IMR-90 (cell line): ENCODE measurements around the gene TNFRSF21. TPM values are rescaled to one million over a fixed set of nuclear protein-coding genes. Genes with fewer than 3 reads are reported as not detected.

Source experiments
- ATAC-seq: fragments of 200-7000 bp; cut with Tn5 transposase; 2 replicates; pipeline ENCODE4 v1.9.1; 2020; ENCODE audit warnings: low read depth, mild to moderate bottlenecking, moderate library complexity
- BruUV-seq: library from RNA; stranded (reverse); fragments of 400-500 nt; replicated peaks from 2 replicates; lab custom pipeline; 2021; lab: Mats Ljungman, UMichigan
- CTCF ChIA-PET: fragments of 300-600 bp; formaldehyde crosslinking; extraction: SDS; loops from one replicate; lab custom pipeline; 2021; ENCODE audit warnings: antibody characterized with exemption; lab: Yijun Ruan, JAX
- POLR2A ChIA-PET: fragments of 300-600 bp; sonication (Branson Sonifier 250); formaldehyde crosslinking; loops from one replicate; lab custom pipeline; 2022; ENCODE audit warnings: antibody characterized with exemption; ENCODE audit not compliant: unreplicated experiment; lab: Charles Lee
- DNase-seq: peaks from one replicate; pipeline ENCODE4 v3.0.0; 2013
- H2AFZ ChIP-seq: replicated peaks from 2 replicates; pipeline ENCODE3; 2013; ENCODE audit warnings: low read length, mild to moderate bottlenecking; ENCODE audit not compliant: poor library complexity
- H2AK5ac ChIP-seq: 2 replicates; pipeline ENCODE4 v1.6.1; 2013; ENCODE audit warnings: low read depth, low read length, inconsistent platforms
- H2AK9ac ChIP-seq: replicated peaks from 2 replicates; pipeline ENCODE3; 2013; ENCODE audit warnings: mild to moderate bottlenecking, low read depth, low read length, moderate library complexity; ENCODE audit not compliant: poor library complexity
- H2BK120ac ChIP-seq: 2 replicates; pipeline ENCODE4 v1.6.1; 2013; ENCODE audit warnings: low read depth, low read length, inconsistent platforms
- H2BK15ac ChIP-seq: 3 replicates; pipeline ENCODE4 v1.6.1; 2013; ENCODE audit warnings: low read depth, low read length, inconsistent platforms
- H2BK20ac ChIP-seq: 2 replicates; pipeline ENCODE4 v1.6.1; 2013; ENCODE audit warnings: low read depth, mild to moderate bottlenecking, inconsistent platforms, low read length, moderate library complexity
- H2BK5ac ChIP-seq: 2 replicates; pipeline ENCODE4 v1.6.1; 2013; ENCODE audit warnings: mild to moderate bottlenecking, low read depth, low read length, inconsistent platforms; ENCODE audit not compliant: poor library complexity, severe bottlenecking
- H3K14ac ChIP-seq: replicated peaks from 2 replicates; pipeline ENCODE4 v1.6.1; 2013; ENCODE audit warnings: low read depth, low read length, inconsistent platforms
- H3K18ac ChIP-seq: 2 replicates; pipeline ENCODE4 v1.6.1; 2013; ENCODE audit warnings: low read depth, low read length, control low read depth
- H3K23ac ChIP-seq: 2 replicates; pipeline ENCODE4 v1.6.1; 2013; ENCODE audit warnings: low read depth, low read length, inconsistent platforms
- H3K27ac ChIP-seq: 2 replicates; pipeline ENCODE4 v1.5.1; 2013; ENCODE audit warnings: mild to moderate bottlenecking, control low read depth, low read length; ENCODE audit not compliant: insufficient read depth
- H3K27me3 ChIP-seq: 2 replicates; pipeline ENCODE4 v1.6.1; 2013; ENCODE audit warnings: low read length; ENCODE audit not compliant: control insufficient read depth, insufficient read depth
- H3K36me3 ChIP-seq: 2 replicates; pipeline ENCODE4 v1.6.1; 2013; ENCODE audit warnings: low read length, mixed read lengths; ENCODE audit not compliant: control insufficient read depth, insufficient read depth
- H3K4ac ChIP-seq: 2 replicates; pipeline ENCODE4 v1.6.1; 2013; ENCODE audit warnings: low read depth, low read length, inconsistent platforms
- H3K4me1 ChIP-seq: 2 replicates; pipeline ENCODE4 v1.6.1; 2013; ENCODE audit warnings: low read length, mixed read lengths; ENCODE audit not compliant: control insufficient read depth, insufficient read depth
- H3K4me2 ChIP-seq: 2 replicates; pipeline ENCODE4 v1.6.1; 2013; ENCODE audit warnings: low read depth, mild to moderate bottlenecking, control low read depth, low read length, moderate library complexity
- H3K4me3 ChIP-seq: 2 replicates; pipeline ENCODE4 v1.5.1; 2013; ENCODE audit warnings: low read depth, mild to moderate bottlenecking, control low read depth, low read length, moderate library complexity; ENCODE audit not compliant: insufficient read depth
- H3K56ac ChIP-seq: 2 replicates; pipeline ENCODE4 v1.6.1; 2013; ENCODE audit warnings: low read length, inconsistent platforms; ENCODE audit not compliant: insufficient read depth; ENCODE audit errors: extremely low read depth
- H3K79me1 ChIP-seq, 2 experiments: 2 replicates each; pipeline ENCODE4 v1.6.1; 2013; ENCODE audit warnings: low read length in 2 of 2, inconsistent platforms in 1 of 2, low read depth in 1 of 2
- H3K9ac ChIP-seq: 2 replicates; pipeline ENCODE4 v1.6.1; 2013; ENCODE audit warnings: low read depth, low read length, control low read depth
- H3K9me1 ChIP-seq: 2 replicates; pipeline ENCODE4 v1.6.1; 2013; ENCODE audit warnings: low read length, inconsistent platforms; ENCODE audit not compliant: insufficient read depth
- H3K9me3 ChIP-seq: 2 replicates; pipeline ENCODE4 v1.6.1; 2013; ENCODE audit warnings: low read length; ENCODE audit not compliant: control insufficient read depth, insufficient read depth
- H4K20me1 ChIP-seq: 2 replicates; pipeline ENCODE4 v1.6.1; 2013; ENCODE audit warnings: low read length, inconsistent platforms; ENCODE audit not compliant: insufficient read depth
- H4K5ac ChIP-seq: 2 replicates; pipeline ENCODE4 v1.6.1; 2013; ENCODE audit warnings: mild to moderate bottlenecking, low read depth, low read length, control low read depth
- H4K8ac ChIP-seq, 2 experiments: 2 replicates each; pipeline ENCODE4 v1.6.1; 2013; ENCODE audit warnings: low read depth in 2 of 2, low read length in 2 of 2, control low read depth in 1 of 2, inconsistent platforms in 1 of 2
- H4K91ac ChIP-seq: 2 replicates; pipeline ENCODE4 v1.6.1; 2013; ENCODE audit warnings: low read depth, low read length, inconsistent platforms; ENCODE audit not compliant: insufficient read depth
- BHLHE40 ChIP-seq: fragments of 150-350 bp; IDR thresholded peaks from 2 replicates; pipeline ENCODE4 v1.6.1; 2016; ENCODE audit warnings: mild to moderate bottlenecking, low read depth, low read length
- CEBPB ChIP-seq: IDR thresholded peaks from 2 replicates; pipeline ENCODE4 v1.6.1; 2012; ENCODE audit warnings: low read depth, low read length, improper control_type of control experiment
- CHD1 ChIP-seq: IDR thresholded peaks from 2 replicates; pipeline ENCODE4 v1.6.1; 2012; ENCODE audit warnings: low read depth, low read length, improper control_type of control experiment
- CTCF ChIP-seq: conservative IDR thresholded peaks from 2 replicates; pipeline ENCODE4 v1.5.1; 2012; ENCODE audit warnings: mild to moderate bottlenecking, low read depth, low read length, improper control_type of control experiment
- ELK1 ChIP-seq: fragments of 150-350 bp; IDR thresholded peaks from 2 replicates; pipeline ENCODE4 v1.6.1; 2016; ENCODE audit warnings: low read depth, mild to moderate bottlenecking, low read length, moderate library complexity, borderline replicate concordance
- FOS ChIP-seq: fragments of 150-350 bp; IDR thresholded peaks from 2 replicates; pipeline ENCODE4 v1.6.1; 2016; ENCODE audit warnings: low read depth, low read length
- MAFK ChIP-seq: IDR thresholded peaks from 2 replicates; pipeline ENCODE4 v1.6.1; 2012; ENCODE audit warnings: low read depth, low read length, improper control_type of control experiment
- MAZ ChIP-seq: IDR thresholded peaks from 2 replicates; pipeline ENCODE4 v1.6.1; 2012; ENCODE audit warnings: low read depth, mild to moderate bottlenecking, low read length, improper control_type of control experiment, moderate library complexity, borderline replicate concordance
- MXI1 ChIP-seq: IDR thresholded peaks from 2 replicates; pipeline ENCODE4 v1.6.1; 2012; ENCODE audit warnings: low read depth, mild to moderate bottlenecking, low read length, moderate library complexity, borderline replicate concordance
- NFE2L2 ChIP-seq: fragments of 150-350 bp; IDR thresholded peaks from 2 replicates; pipeline ENCODE4 v1.6.1; 2016; ENCODE audit warnings: low read depth, mild to moderate bottlenecking, low read length
- POLR2A ChIP-seq: IDR thresholded peaks from 2 replicates; pipeline ENCODE4 v1.6.1; 2012; ENCODE audit warnings: mild to moderate bottlenecking, low read depth, low read length
- RAD21 ChIP-seq: IDR thresholded peaks from 2 replicates; pipeline ENCODE4 v1.6.1; 2012; ENCODE audit warnings: low read length, improper control_type of control experiment
- RCOR1 ChIP-seq: IDR thresholded peaks from 2 replicates; pipeline ENCODE4 v1.6.1; 2012; ENCODE audit warnings: mild to moderate bottlenecking, low read length, improper control_type of control experiment; ENCODE audit not compliant: insufficient replicate concordance
- RFX5 ChIP-seq: IDR thresholded peaks from 2 replicates; pipeline ENCODE4 v1.8.0; 2012; ENCODE audit warnings: low read depth, mild to moderate bottlenecking, low read length, moderate library complexity
- SMC3 ChIP-seq: fragments of 150-350 bp; IDR thresholded peaks from 2 replicates; pipeline ENCODE4 v1.6.1; 2016; ENCODE audit warnings: low read depth, mild to moderate bottlenecking, antibody characterized with exemption, low read length, moderate library complexity
- WGBS, 2 experiments: methylation state at CpG; one replicate each; pipeline versions ENCODE4 v1.1.5 to v1.1.7; 2013; ENCODE audit warnings: missing lambda C conversion rate in 2 of 2; ENCODE audit not compliant: insufficient read length in 1 of 2; ENCODE audit errors: extremely low coverage in 2 of 2; 5-methylcytosine and 5-hydroxymethylcytosine counted together
- dilution Hi-C: fragments of 300-500 bp; cut with HindIII; formaldehyde crosslinking; loops from one replicate; pipeline ENCODE4 v1.14.3; 2018; ENCODE audit warnings: low sequenced_read_pairs; ENCODE audit not compliant: unreplicated experiment
- in situ Hi-C: fragments of 300-500 bp; cut with MboI; formaldehyde crosslinking; loops from 3 replicates; pipeline ENCODE4 v1.14.3; 2019; ENCODE audit warnings: low sequenced_read_pairs, inconsistent platforms, mixed read lengths
- intact Hi-C: fragments of 100-400 bp; cut with micrococcal nuclease; formaldehyde crosslinking; loops from 2 replicates; pipeline ENCODE4 v1.10.0; 2022
- polyA plus RNA-seq, 3 experiments: library from polyadenylated mRNA; depleted of rRNA; stranded (reverse); fragments of >200 nt; gene quantifications; 2 replicates each; pipeline ENCODE4 v1.2.3, GENCODE V29; 2012; ENCODE audit warnings: low replicate concordance in 1 of 3
- total RNA-seq: library from RNA; depleted of rRNA; stranded (reverse); fragments of >200 nt; gene quantifications from 2 replicates; pipeline ENCODE4 v1.2.3, GENCODE V29; 2012
- TF ChIP-seq, protein P1 (sequence below): fragments of 150-350 bp; IDR thresholded peaks from 2 replicates; pipeline ENCODE4 v1.6.1; 2017; ENCODE audit warnings: mild to moderate bottlenecking, antibody characterized with exemption, low read length, low read depth

TNFRSF21 gene
- total and polyA plus RNA-seq, 2 of the 4 experiments (the other 2 are of a cell fraction): 2.9 to 6.9 TPM

- no peak overlapping the region for H2AFZ ChIP-seq
- no peak overlapping the region for H2BK15ac ChIP-seq
- H3K27me3 ChIP-seq: no peaks in the 10 kb centered on the region
- CTCF ChIA-PET: interaction anchor here (0.9 kb wide), 1 partner anchor 18 kb away, joined by 3 read pairs; no protein-coding TSS in a partner anchor
- TF ChIP-seq CHD1 (no peak), POLR2A (no peak), ELK1 (no peak), CTCF (no peak), BHLHE40 (no peak), CEBPB (no peak), RCOR1 (no peak), MAZ (no peak), RAD21 (no peak), RFX5 (no peak), SMC3 (no peak), MXI1 (no peak), FOS (no peak), MAFK (no peak), NFE2L2 (no peak)
- TF ChIP-seq, protein P1, sequence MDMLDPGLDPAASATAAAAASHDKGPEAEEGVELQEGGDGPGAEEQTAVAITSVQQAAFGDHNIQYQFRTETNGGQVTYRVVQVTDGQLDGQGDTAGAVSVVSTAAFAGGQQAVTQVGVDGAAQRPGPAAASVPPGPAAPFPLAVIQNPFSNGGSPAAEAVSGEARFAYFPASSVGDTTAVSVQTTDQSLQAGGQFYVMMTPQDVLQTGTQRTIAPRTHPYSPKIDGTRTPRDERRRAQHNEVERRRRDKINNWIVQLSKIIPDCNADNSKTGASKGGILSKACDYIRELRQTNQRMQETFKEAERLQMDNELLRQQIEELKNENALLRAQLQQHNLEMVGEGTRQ: no peak
- H4K91ac ChIP-seq: no peak overlapping the region
- BruUV-seq: no TSS peak
- H3K79me1 ChIP-seq: no peaks in the 10 kb centered on the region
- no peaks in the 10 kb centered on the region for H3K9me1 ChIP-seq
- no peak overlapping the region for H4K8ac ChIP-seq
- no peak overlapping the region for H4K5ac ChIP-seq
- no peak overlapping the region for H3K9ac ChIP-seq
- no peak overlapping the region for H2AK5ac ChIP-seq
- no peak overlapping the region for H3K4ac ChIP-seq
- no peak overlapping the region for H3K56ac ChIP-seq
- H3K18ac ChIP-seq: no peak overlapping the region
- DNase-seq (no peak), ATAC-seq (no peak)
- no peak overlapping the region for H3K4me3 ChIP-seq
- intact Hi-C loops: no loop called here
- H3K4me1 ChIP-seq: no peaks in the 10 kb centered on the region
- no peak overlapping the region for H3K4me2 ChIP-seq
- H3K23ac ChIP-seq: no peak overlapping the region
- no peak overlapping the region for H2BK5ac ChIP-seq
- H3K27ac ChIP-seq: no peak overlapping the region
- no peak overlapping the region for H2BK120ac ChIP-seq
- WGBS, 2 experiments: no CpG with 5 or more reads among the region's 9 CpGs
- no peak overlapping the region for H2BK20ac ChIP-seq
- no peaks in the 10 kb centered on the region for H3K36me3 ChIP-seq
- no peaks in the 10 kb centered on the region for H3K9me3 ChIP-seq
- POLR2A ChIA-PET: no interaction called here
- no peak overlapping the region for H3K14ac ChIP-seq
- in situ Hi-C loops: no loop called here
- dilution Hi-C loops: no loop called here
- no peaks in the 10 kb centered on the region for H4K20me1 ChIP-seq
- no peak overlapping the region for H2AK9ac ChIP-seq
These were observed 88.1 kb downstream of the TNFRSF21 start for GRCh38 chr6:47221565-47221964.
